Middle frontal gyrus (tissue), 1 donor: ENCODE measurements around the gene NTHL1.
"Not testable (repeated sequence)": the region's sequence is repeated elsewhere in the genome, so short reads cannot be mapped to it uniquely, and the experiment has no call there.

Experiments used
- DNase-seq: peaks from one replicate; pipeline ENCODE4 v3.0.0-alpha.2; 2015; ENCODE audit warnings: low spot score; ENCODE audit errors: extremely low spot score

Gene NTHL1

DNA sequence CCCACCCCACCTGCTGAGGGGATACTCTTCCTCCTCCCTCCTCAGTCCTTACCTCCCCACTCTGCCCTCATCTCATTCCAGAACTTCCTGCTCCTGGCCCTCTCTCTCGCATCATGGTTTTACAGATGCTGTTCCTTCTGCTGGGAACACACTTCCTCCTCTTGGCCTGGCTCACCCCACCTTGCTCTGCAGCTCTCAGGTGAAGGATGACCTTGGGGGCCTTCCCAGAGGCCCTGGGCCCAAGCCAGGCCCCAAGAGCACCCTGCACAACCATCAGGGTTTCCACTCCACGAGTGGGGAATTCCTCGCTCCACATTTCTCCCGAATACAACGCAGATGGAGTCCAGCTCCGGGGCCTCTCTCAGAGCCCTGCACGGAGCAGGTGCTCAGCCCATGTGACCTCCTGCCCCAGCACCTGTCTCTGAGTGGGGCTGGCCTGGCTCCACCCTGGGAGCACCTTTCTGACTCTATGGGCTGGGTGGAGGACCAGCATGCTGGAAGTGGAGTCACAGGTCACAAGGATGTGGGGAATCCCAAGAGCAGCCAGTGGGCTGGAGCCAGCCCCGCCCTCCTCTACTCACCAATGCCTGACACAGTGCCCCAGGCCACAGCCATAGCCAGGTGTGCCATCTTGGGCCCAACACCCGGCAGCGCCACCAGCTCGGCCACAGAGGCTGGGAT, 4.5 kb downstream of the NTHL1 start:
- no peak for DNase-seq

DNA sequence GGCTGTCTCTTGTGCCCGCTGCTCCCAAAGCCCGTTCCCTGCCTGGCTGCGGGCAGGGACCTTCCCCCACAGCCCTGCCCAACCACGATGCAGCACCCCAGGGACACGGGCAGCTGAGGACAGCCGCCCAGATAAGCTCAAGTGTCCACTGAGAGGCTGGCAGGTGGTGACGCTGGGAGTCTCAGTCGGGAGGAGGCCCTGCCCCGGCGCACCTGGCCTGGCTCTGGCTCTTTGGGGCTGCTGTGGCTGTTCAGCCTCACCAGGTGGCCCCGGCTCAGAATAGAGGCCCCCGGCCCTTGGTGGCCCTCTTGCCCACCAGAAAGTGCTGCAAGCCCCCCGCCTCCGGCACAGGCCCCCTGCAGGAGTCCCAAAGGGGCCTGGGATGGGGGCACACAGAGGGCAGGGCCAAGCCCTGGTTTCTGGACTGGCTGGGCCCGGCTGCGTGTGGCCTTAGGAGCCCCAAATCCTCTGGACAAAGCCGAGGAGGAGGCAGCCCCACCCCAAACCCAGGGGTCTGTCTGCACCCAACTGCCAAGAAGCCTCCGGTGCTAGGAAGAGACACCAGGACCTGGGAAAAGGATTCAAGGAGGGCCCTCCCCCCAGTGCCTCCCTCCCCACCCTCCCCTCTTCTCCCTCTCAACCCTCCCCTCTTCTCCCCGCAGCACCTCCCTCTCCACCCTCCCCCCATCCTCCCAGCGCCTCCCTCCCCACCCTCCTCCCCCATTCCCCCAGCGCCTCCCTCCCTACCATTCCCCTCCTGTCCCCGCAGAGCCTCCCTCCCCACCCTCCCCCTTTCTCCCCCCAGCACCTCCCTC, 5.3 kb downstream of the NTHL1 start:
- DNase-seq: no peak

DNA sequence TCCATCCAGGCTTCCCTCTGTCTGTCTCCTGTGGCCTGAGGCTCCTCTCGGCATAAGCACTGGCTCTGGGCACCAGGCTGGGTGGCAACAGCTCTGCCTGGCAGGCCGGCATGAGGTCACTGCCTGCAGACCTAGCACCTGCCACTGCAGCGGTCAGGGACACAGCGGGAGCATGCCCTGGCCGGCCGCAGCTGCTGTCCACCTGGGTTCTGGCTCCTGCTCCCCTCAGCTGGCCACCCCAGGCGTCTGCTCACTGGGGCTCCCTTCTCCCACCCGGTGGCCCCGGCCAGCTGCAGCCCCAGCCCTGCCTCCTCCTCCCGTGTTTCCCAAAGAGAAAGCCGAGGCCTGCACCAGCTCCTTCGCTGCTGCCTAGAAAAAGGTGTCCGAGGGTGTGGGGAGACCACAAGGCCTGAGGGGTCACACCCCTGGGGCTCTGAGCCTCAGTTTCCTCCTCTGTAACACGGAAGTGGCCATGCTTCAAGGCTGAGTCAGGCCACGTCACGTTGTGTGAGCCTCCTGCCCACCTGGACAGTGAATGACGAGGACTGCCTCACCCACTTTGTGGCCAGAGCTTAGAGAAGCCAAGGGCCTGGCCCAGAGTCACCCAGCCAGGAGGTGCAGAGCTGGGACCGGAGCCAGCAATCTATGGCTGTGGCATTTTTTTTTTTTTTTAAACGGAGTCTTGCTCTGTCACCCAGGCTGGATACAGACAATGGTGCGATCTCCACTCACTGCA, 6.7 kb downstream of the NTHL1 start:
- DNase-seq: no peak

DNA sequence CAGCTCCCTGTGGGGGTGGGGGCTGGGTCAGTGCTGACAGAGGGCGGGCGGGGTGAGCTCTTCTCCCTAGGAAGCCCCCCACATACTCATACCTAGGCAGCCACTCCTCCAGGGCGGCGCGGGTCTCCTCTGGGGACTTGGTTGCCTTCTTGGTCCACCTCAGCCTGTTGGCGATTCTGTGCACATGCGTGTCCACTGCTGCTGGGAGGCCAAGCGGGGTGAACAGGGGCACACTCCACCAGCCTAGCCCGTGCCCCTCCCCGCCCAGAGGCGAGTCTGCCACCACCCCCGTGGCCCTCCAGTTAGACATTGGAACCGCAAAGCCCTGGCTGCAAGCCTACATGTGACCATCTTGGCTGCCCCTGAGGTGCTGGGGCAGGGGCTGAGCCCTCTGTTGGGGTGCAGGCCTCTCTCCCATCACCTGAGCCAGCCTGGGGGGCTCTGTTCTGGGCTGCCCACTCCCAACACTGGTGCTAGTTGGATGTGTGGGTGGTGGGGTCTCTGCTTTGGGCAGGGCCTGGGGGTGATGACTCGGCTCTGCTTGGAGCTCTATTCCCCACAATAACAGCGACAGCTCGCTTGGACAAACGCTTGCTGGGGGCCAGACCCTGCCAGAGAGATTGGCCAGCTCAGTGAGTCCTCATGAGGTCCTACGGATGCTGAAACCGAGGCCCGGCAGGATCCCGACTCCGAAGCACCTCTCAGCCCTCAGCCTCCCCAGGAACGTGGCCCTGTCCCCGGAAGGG, 7.4 kb downstream of the NTHL1 start:
- DNase-seq: no peak

DNA sequence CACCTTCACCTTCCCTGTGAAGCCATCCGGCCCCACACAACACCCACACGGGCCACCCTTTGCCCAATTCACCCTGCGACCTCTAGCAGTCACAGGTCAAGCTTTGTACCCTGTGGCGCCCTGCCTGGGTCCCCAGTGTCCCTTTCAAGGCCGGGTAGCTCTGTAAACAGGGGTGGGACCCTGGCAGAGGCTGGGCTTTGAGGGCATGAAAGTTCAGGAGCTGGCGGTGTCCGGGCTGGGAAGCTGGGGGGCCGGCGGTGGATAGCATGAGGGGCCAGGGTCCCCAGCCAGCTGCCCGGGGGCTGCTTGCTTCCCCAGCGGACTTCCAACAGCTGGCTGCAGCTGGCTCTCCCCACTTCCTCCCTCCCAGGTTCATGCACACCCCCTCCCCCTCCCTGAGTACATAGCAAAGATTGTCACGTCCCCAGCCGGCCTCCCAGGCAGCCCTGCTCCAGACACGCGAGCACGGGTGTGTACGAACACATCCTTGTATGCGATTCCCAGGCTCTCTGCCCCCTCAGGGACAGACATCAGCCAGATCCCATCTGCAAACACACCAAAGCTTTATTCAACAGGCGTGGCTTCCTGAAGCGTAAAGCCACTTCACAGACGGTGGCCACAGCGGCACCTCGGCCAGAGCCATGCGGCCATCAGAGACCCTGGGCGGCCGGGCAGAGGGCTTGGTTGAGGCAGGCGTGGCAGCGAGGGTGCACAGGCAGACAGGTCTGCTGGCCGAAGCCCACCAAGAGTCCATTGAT, 8.2 kb downstream of the NTHL1 start:
- no peak for DNase-seq

DNA sequence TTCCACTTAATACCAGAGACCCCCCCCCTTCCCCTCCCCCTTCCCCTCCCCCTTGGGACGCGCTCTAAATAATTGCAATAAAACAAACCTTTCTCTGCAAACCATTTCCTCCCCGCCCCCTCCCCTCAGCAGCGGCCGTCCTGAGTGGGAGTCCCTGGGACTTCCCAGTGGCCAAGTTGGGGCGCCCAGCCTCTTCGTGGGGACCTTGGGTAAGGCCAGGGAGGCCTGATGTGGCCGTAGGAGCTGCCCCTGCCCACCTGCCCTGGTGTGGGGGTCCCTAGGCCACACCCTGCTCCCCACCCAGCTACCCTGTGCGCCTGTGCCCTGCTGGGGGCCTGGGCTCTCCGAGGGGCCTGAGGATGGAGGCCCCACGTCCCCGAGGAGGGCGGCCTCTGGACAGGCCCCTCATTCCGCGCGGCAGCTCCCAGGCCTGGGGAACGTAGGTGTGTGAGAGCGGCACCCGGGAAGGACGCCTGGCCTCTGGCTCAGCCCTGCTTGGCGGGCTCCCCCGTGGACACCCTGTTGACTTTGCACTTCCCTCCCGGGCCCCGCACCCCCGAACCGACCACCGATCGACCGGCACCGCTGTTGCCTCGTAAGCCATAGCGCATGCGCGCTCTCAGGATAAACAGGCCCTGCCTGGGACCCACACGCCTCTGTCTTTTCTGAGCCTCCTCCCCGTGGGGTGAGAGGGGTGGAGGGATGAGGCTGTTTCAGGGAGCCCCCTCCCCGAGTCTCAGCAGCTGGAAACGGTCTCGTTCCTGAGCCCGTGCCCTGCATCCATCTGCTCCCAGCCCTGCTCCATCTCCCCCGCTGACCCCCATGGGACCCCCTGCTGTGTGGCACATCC, 9.0 kb downstream of the NTHL1 start:
- DNase-seq: no peak

DNA sequence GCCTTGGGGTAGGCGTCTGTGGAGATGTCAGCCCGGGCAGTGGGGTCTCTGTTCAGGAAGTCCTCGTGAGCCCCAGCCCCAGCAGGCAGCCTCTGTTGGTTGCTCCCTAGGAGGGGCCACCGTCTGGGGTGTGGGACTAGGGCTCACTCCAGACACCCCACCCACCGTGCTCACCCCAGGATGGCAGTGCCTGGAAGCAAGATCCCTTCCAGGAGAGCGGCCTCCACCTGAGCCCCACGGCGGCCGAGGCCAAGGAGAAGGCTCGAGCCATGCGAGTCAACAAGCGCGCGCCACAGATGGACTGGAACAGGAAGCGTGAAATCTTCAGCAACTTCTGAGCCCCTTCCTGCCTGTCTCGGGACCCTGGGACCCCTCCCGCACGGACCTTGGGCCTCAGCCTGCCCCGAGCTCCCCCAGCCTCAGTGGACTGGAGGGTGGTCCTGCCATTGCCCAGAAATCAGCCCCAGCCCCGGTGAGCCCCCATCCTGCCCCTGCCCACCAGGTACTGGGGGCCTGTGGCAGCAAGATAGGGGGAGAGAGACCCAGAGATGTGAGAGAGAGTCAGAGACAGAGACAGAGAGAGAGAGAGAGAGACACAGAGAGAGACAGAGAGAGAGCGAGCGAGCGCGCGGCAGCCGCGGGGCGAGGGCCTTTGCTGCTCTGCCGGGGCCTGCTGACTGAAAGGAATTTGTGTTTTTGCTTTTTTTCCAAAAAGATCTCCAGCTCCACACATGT, 9.8 kb downstream of the NTHL1 start:
- no peak for DNase-seq

DNA sequence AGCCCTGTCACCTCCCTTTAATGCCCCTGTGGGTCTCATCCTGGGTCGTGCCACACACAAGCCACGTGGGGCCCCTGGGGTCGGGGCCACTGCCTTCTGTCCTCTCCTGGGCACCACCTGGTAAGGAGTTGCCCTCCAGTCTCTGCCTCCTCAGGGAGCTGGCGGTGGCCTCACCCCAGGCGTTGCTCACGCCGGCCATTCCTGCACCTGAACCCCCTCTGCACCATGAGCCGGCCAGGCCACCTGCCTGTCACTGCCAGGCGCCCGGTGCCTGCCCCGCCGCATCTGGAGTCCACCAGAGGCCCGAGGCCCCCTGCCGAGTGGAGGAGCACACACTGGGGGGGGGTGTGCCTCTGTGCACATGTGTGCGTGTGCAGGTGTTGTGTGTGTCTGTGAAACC, 10.5 kb downstream of the NTHL1 start:
- no peak for DNase-seq

DNA sequence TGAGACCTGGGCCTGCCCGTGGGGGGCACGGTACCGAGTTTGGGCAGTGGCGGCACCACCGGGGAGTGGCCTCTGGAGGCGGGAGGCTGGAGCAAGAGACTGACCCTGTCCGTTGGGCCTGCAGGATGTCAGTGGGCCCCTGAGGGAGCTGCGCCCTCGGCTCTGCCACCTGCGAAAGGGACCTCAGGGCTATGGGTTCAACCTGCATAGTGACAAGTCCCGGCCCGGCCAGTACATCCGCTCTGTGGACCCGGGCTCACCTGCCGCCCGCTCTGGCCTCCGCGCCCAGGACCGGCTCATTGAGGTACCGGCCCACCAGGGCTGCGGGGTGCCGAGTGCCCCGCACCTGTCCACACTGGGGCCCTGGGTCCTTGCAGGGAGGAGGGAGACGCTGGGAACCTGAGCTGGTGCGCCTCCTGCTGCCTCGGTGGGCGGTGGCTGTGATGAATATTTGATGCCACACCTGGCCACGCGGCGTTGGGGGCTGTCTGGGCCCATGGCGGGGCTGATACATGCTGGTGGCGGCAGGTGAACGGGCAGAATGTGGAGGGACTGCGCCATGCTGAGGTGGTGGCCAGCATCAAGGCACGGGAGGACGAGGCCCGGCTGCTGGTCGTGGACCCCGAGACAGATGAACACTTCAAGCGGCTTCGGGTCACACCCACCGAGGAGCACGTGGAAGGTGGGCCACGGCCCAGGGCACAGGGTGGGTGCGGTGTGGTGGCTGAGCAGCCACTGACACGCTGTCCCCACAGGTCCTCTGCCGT, 11.3 kb downstream of the NTHL1 start:
- no peak for DNase-seq

DNA sequence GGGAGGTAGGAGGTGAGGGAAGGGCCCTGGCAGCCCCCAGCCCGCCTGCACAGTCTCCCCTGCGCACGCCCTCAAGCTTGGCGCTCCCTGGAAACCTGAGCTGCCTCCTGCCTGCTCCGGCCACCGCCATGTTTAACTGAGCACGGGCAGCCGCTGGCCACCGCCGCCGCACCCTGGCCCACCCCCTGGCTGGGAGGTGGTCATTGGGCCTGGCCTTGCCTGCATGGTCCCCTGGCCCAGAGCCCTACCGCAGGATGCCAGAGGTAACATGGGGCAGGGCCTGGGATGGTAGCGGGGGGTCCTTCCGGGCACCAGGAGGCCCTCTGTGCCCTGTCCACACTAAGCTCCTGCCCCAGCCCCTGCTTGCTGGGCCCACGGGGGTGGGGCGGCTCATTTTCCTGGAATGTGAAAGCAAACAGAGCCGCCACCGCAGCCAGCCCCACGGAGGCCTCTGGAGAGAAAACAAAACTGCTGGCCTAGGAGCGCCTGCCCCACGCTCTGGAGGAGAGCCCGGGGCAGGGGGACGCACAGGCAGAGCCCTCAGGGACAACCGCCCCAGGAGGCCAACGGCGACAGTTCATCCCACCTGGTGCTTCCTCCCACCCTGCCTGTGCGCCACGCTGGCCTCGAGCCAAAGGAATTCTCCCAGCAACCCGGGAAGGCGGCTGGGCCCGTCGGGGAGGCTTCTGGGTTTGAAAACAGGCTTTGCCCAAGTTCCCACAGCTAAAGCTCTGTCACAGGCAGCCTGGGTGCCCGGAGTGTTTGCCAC, 12.0 kb downstream of the NTHL1 start:
- DNase-seq: no peak

DNA sequence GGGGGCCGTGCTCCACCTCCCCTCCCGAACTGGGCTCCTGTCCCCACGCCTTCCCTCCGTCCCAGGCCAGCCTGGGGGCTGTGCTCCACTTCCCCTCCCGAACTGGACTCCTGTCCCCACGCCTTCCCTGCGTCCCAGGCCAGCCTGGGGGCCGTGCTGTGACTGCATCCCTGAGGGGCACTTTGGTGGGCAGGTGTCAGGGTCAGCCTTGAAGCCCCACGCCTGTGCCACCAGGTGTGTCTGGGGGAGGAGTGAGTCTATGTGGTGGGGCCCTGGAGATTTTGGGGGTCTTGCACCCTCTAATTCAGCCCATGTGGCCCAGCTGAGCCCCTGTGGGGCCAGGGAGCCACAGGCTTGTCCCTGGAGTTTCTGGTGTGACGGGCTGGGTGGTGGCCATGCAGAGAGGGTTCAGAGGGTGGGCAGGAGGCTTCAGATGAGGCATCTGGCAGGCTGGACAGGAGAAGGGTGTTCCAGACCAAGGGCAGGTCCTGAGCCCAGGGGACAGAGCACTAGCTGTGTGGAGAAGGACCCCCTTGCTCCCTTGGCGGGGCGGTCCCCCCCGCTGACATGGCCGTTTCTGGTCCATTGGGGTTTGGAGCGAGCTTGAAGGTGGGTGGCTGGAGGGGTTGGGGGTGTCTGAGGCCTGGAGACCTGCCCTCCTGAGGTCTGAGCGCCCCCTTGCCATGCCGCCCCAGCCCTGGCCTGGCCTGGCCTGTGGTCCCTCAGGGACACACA, 12.8 kb downstream of the NTHL1 start:
- no peak for DNase-seq

DNA sequence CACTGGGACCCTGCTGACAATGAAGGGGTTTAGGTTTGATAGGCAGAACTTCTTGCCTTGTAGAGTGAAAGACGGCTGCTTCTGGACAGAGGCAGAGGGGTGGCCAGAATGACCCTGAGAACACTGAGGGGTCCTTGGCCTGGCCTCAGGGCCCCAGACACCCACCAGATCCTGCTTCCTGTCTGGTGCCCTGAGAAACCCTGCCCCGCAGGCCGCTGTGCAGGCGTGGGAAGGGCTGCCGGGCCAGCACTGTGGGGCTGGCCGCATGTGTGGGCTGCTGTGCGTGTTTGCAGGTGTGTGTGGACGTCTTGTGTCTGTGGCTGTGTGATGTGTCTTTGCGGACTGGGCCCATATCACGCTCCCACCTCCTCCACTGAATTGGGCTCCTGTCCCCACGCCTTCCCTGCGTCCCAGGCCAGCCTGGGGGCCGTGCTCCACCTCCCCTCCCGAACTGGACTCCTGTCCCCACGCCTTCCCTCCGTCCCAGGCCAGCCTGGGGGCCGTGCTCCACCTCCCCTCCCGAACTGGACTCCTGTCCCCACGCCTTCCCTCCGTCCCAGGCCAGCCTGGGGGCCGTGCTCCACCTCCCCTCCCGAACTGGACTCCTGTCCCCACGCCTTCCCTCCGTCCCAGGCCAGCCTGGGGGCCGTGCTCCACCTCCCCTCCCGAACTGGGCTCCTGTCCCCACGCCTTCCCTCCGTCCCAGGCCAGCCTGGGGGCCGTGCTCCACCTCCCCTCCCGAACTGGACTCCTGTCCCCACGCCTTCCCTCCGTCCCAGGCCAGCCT, 13.5 kb downstream of the NTHL1 start:
- not testable (repeated sequence) for DNase-seq

DNA sequence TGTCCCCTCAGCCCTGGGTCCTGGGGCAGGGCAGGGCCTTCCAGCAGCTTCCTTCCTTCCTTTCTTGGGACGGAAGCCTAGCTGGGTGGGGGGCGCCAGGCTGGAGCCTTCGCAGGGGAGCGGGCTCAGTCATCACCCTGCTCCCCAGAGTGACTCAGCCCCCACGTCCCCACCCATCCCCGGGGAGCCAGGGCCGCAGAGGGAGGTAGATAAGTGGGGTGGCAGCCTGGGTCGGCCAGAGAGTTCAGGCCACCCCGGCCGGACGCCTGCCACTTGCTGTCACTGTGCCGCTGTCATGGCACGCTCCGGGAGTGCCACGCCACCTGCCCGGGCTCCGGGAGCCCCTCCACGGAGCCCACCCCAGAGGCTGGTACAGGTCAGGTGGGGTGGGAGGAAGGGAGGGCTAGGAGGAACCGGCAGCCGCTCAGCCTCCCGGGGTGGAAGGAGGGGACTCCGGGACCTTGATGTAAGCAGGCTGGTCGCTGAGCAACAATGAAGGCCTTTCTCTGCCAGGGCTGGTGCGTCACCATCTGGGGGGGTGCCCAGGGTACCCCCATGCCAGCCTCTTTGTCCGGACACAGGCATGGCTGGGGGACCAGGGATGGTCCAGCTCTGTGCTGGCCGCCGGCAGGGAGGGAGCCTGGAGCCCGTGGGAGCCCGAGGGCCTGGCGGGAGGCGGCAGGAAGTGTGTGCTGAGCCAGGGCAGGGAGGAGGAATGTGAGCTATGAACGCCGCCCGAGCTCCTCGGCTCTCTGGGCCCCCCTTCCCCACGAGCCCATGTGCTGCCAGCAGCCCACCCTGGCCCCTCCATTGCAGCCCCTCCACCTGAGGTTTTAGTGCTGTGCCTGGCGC, 14.4 kb downstream of the NTHL1 start:
- peak; percentile 78 for DNase-seq

DNA sequence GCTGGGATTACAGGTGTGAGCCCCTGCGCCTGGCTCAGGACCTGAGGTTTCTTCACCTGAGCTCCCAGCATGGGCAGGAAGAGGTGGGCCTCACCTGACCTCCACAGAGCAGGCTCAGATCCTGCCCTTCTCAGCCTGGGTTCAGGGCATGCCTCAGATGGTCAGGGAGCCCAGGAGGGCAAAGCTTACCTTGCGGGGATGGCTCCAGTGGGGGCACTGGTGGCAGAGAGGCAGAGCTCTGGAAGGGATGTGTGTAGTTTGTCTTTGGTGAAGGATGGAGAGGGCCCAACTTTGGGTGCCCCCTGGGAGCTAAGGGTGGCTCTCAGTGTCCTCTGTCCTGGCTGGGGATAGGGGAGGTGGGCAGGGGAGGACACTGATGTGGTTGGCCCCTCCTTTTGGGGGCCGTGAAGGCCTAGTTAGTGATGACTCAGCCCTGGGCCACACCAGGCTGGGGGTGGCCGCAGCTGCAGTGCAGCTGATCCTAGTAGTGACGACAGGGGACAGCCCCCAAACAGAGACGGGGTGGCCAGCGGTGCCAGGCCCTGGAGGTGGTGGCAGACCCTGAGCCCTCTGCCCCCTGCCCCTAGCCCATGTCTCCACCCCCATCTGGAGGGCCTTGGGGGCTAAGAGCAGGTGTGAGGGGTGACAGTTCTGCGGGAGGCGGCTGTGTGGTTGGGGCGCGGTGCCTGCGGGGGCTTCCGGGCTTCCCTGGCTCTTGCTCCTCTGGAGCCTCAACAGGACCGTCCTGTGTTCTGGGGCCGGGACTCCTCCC, 15.2 kb downstream of the NTHL1 start:
- no peak for DNase-seq
